K562 (cell line): ENCODE results near the gene ELOB. TPM values are rescaled to one million over a fixed set of nuclear protein-coding genes. Genes with fewer than 3 reads are reported as not detected.

Experiments
- ARID4B ChIP-seq: sonication (generic); formaldehyde crosslinking; IDR thresholded peaks from 2 replicates; pipeline ENCODE4 v1.8.0; 2022; ENCODE audit warnings: mild to moderate bottlenecking, missing genetic modification reagents
- CREB5 ChIP-seq: fragments of 250-450 bp; sonication (Bioruptor Pico); IDR thresholded peaks from 2 replicates; pipeline ENCODE4 v1.5.0; 2020; ENCODE audit warnings: mild to moderate bottlenecking
- FIP1L1 ChIP-seq: fragments of 200-400 bp; formaldehyde crosslinking; IDR thresholded peaks from 2 replicates; pipeline ENCODE4 v1.6.1; 2018; ENCODE audit warnings: mild to moderate bottlenecking, low read depth, low read length; ENCODE audit not compliant: poor library complexity, severe bottlenecking
- HMGXB4 ChIP-seq: sonication (generic); formaldehyde crosslinking; IDR thresholded peaks from 2 replicates; pipeline ENCODE4 v1.8.1; 2023; ENCODE audit warnings: mild to moderate bottlenecking, missing genetic modification reagents
- NFE2L1 ChIP-seq: fragments of 450-650 bp; IDR thresholded peaks from 2 replicates; pipeline ENCODE4 v1.6.1; 2016; ENCODE audit warnings: missing genetic modification characterization, low read depth, mild to moderate bottlenecking, missing compliant biosample characterization, moderate library complexity, borderline replicate concordance
- PCBP1 ChIP-seq: fragments of 200-400 bp; formaldehyde crosslinking; IDR thresholded peaks from 2 replicates; pipeline ENCODE4 v1.6.1; 2018; ENCODE audit warnings: mild to moderate bottlenecking, low read depth, low read length; ENCODE audit not compliant: poor library complexity, severe bottlenecking
- PHF21A ChIP-seq: fragments of 450-650 bp; IDR thresholded peaks from 2 replicates; pipeline ENCODE4 v1.6.1; 2017; ENCODE audit warnings: low read depth, borderline replicate concordance
- PKNOX1 ChIP-seq: fragments of 450-650 bp; IDR thresholded peaks from 2 replicates; pipeline ENCODE4 v1.6.1; 2016
- POLR2AphosphoS2 ChIP-seq: IDR thresholded peaks from 2 replicates; pipeline ENCODE4 v1.6.1; 2012; ENCODE audit warnings: low read length, improper control_type of control experiment
- SLC30A9 ChIP-seq: fragments of 250-450 bp; sonication (Bioruptor Pico); IDR thresholded peaks from 2 replicates; pipeline ENCODE4 v1.8.0; 2022; ENCODE audit warnings: mild to moderate bottlenecking, moderate library complexity
- SNAPC5 ChIP-seq: fragments of 250-450 bp; sonication (Bioruptor Pico); IDR thresholded peaks from 2 replicates; pipeline ENCODE4 v1.8.0; 2021; ENCODE audit warnings: moderate library complexity, mild to moderate bottlenecking, inconsistent platforms
- TAF9B ChIP-seq: fragments of 450-650 bp; IDR thresholded peaks from 2 replicates; pipeline ENCODE4 v1.6.1; 2018; ENCODE audit warnings: mild to moderate bottlenecking; ENCODE audit not compliant: partially characterized antibody
- VEZF1 ChIP-seq: fragments of 200-800 bp; sonication (Bioruptor generic); IDR thresholded peaks from 2 replicates; pipeline ENCODE4 v1.6.1; 2017; ENCODE audit warnings: missing genetic modification characterization, missing compliant biosample characterization
- ZFX ChIP-seq: sonication (generic); formaldehyde crosslinking; IDR thresholded peaks from 2 replicates; pipeline ENCODE4 v1.8.0; 2022; ENCODE audit warnings: mild to moderate bottlenecking, missing genetic modification reagents, moderate library complexity
- ZNF217 ChIP-seq: sonication (generic); formaldehyde crosslinking; IDR thresholded peaks from 2 replicates; pipeline ENCODE4 v1.8.0; 2022; ENCODE audit warnings: mild to moderate bottlenecking, missing genetic modification reagents
- ZNF444 ChIP-seq: fragments of 250-450 bp; sonication (Bioruptor Pico); IDR thresholded peaks from 2 replicates; pipeline ENCODE4 v1.4.0; 2020; ENCODE audit warnings: mild to moderate bottlenecking, moderate library complexity
- polyA plus RNA-seq, 8 experiments: library from polyadenylated mRNA; depleted of rRNA in 4 of 8; stranded (reverse) in 5 of 8; unstranded in 3 of 8; fragments of >200 nt; fragmentation: Nextera tagmentation in 2 of 8; fragmentation: Illumina TruSeq in 1 of 8; extraction: Ambion mirVana in 2 of 8; extraction: Trizol in 1 of 8; gene quantifications; 2 replicates each; pipeline versions ENCODE4 v1.2.1 to v1.2.3, GENCODE V29; 2011 to 2014; ENCODE audit warnings: inconsistent platforms in 1 of 8, missing spikeins in 1 of 8
- total RNA-seq, 7 experiments: library from RNA; depleted of rRNA in 6 of 7; stranded (reverse); fragments of >200 nt in 6 of 7; fragmentation: Illumina TruSeq in 2 of 7; extraction: Trizol in 2 of 7; gene quantifications; 2 replicates each; pipeline versions ENCODE4 v1.2.1 to v1.2.3, GENCODE V29; 2011 to 2021; ENCODE audit warnings: low replicate concordance in 1 of 7

The ELOB gene
- total and polyA plus RNA-seq, 9 of the 15 experiments (the other 6 are each of a cell fraction or from before 2014, with no cell fraction given) = 63.2 to 791 (median 237) TPM

- TF ChIP-seq ZFX (no peak), ZNF217 (CRISPR knock-in tag) (no peak), POLR2AphosphoS2 (no peak), HMGXB4 (CRISPR knock-in tag) (no peak; the same call in none of the 2 replicates), PKNOX1 (no peak), TAF9B (peak; percentile 28), SNAPC5 (CRISPR knock-in tag) (no peak), PCBP1 (peak; percentile 88), NFE2L1 (tag) (no peak), ZNF444 (CRISPR knock-in tag) (peak; percentile 91), PHF21A (peak; percentile 47; the same call in 1 of the 2 replicates), ARID4B (CRISPR knock-in tag) (peak; percentile 65; the same call in 1 of the 2 replicates), SLC30A9 (no peak), VEZF1 (CRISPR knock-in tag) (peak; percentile 99), FIP1L1 (peak; percentile 16), CREB5 (CRISPR knock-in tag) (no peak)
Measured at GRCh38 chr16:2752850-2753732, 24.0 kb downstream of the ELOB start (continued).
